ENCODE results near the gene ARHGDIA.

ARHGDIA gene

GRCh38 chr17:81849457-81849856 is 21.7 kb downstream of the ARHGDIA start:
- no peak for DNase-seq
- Histone ChIP-seq H3K9me3 (ENCODE audit: severe bottlenecking) (no peaks in the 10 kb centered on the region), H3K4me3 (ENCODE audit: low read depth, low read length) (no peak overlapping the region), H3K36me3 (peaks cover 100% of the 10 kb centered on the region), H3K27ac (no peak overlapping the region), H3K27me3 (ENCODE audit: insufficient read depth, low read depth, severe bottlenecking) (no peaks in the 10 kb centered on the region)
- TF ChIP-seq CTCF (IDR thresholded peaks at IDR 0.05; ENCODE audit: low read depth, low read length) = no peak

GRCh38 chr17:81846743-81847689 is 24.1 kb downstream of the ARHGDIA start:
- DNase-seq = no peak
- peaks cover 99% of the 10 kb centered on the region for H3K36me3 ChIP-seq
- H3K4me3 ChIP-seq (ENCODE audit: low read depth, low read length) = no peak overlapping the region
- H3K27ac ChIP-seq = no peak overlapping the region
- H3K27me3 ChIP-seq (ENCODE audit: insufficient read depth, low read depth, severe bottlenecking) = no peaks in the 10 kb centered on the region
- no peak for TF ChIP-seq CTCF (IDR thresholded peaks at IDR 0.05; ENCODE audit: low read depth, low read length)
- H3K9me3 ChIP-seq (ENCODE audit: severe bottlenecking) = no peaks in the 10 kb centered on the region

GRCh38 chr17:81845881-81846742 is 25.0 kb downstream of the ARHGDIA start:
- Histone ChIP-seq H3K9me3 (ENCODE audit: severe bottlenecking) (no peaks in the 10 kb centered on the region), H3K36me3 (peaks cover 90% of the 10 kb centered on the region), H3K27ac (no peak overlapping the region), H3K4me3 (ENCODE audit: low read depth, low read length) (no peak overlapping the region), H3K27me3 (ENCODE audit: insufficient read depth, low read depth, severe bottlenecking) (no peaks in the 10 kb centered on the region)
- TF ChIP-seq CTCF (IDR thresholded peaks at IDR 0.05; ENCODE audit: low read depth, low read length) = no peak
- no peak for DNase-seq

GRCh38 chr17:81845361-81845760 is 25.8 kb downstream of the ARHGDIA start:
- H3K27me3 ChIP-seq (ENCODE audit: insufficient read depth, low read depth, severe bottlenecking) = no peaks in the 10 kb centered on the region
- H3K9me3 ChIP-seq (ENCODE audit: severe bottlenecking) = no peaks in the 10 kb centered on the region
- no peak for DNase-seq
- no peak for TF ChIP-seq CTCF (IDR thresholded peaks at IDR 0.05; ENCODE audit: low read depth, low read length)
- H3K36me3 ChIP-seq = peaks cover 82% of the 10 kb centered on the region
- H3K27ac ChIP-seq = no peak overlapping the region
- no peak overlapping the region for H3K4me3 ChIP-seq (ENCODE audit: low read depth, low read length)

- no peak for DNase-seq
- TF ChIP-seq CTCF (IDR thresholded peaks at IDR 0.05; ENCODE audit: low read depth, low read length) = no peak
- peaks cover 77% of the 10 kb centered on the region for H3K36me3 ChIP-seq
- H3K4me3 ChIP-seq (ENCODE audit: low read depth, low read length) = no peak overlapping the region
- no peaks in the 10 kb centered on the region for H3K9me3 ChIP-seq (ENCODE audit: severe bottlenecking)
- no peak overlapping the region for H3K27ac ChIP-seq
- no peaks in the 10 kb centered on the region for H3K27me3 ChIP-seq (ENCODE audit: insufficient read depth, low read depth, severe bottlenecking)
Measured at GRCh38 chr17:81844887-81845286, 26.2 kb downstream of the ARHGDIA start.

Measured in WERI-Rb-1 (cell line).